Calu3 (cell line): ENCODE results near the gene PHC3. TPM values are rescaled to one million over a fixed set of nuclear protein-coding genes. Genes with fewer than 3 reads are reported as not detected.

Experiments
- BruUV-seq: library from RNA; stranded (reverse); fragments of 400-500 nt; replicated peaks from 2 replicates; lab custom pipeline; 2021; lab: Mats Ljungman, UMichigan
- CTCF ChIA-PET: fragments of 300-600 bp; sonication (Branson Sonifier 250); formaldehyde crosslinking; loops from one replicate; lab custom pipeline; 2022; ENCODE audit warnings: antibody characterized with exemption; lab: Charles Lee
- DNase-seq: peaks from one replicate; pipeline ENCODE4 v3.0.0; 2022
- H3K27ac Mint-ChIP-seq: one replicate; pipeline ENCODE4 v1.8.0; 2022; ENCODE audit warnings: mixed read lengths; ENCODE audit not compliant: unreplicated experiment
- H3K27me3 Mint-ChIP-seq: one replicate; pipeline ENCODE4 v1.8.0; 2022; ENCODE audit warnings: mixed read lengths; ENCODE audit not compliant: unreplicated experiment
- H3K36me3 Mint-ChIP-seq: one replicate; pipeline ENCODE4 v1.8.0; 2022; ENCODE audit warnings: mild to moderate bottlenecking, moderate library complexity, mixed read lengths; ENCODE audit not compliant: insufficient read depth, unreplicated experiment
- H3K4me1 Mint-ChIP-seq: one replicate; pipeline ENCODE4 v1.8.0; 2022; ENCODE audit warnings: mild to moderate bottlenecking, low read depth, mixed read lengths; ENCODE audit not compliant: unreplicated experiment
- H3K4me3 Mint-ChIP-seq: one replicate; pipeline ENCODE4 v1.8.0; 2022; ENCODE audit warnings: mild to moderate bottlenecking, low read depth, moderate library complexity, mixed read lengths; ENCODE audit not compliant: unreplicated experiment
- H3K9me3 Mint-ChIP-seq: one replicate; pipeline ENCODE4 v1.8.0; 2022; ENCODE audit warnings: low read depth, mixed read lengths; ENCODE audit not compliant: unreplicated experiment
- CTCF ChIP-seq: fragments of 200-600 bp; IDR thresholded peaks from one replicate; pipeline ENCODE4 v1.8.0; 2022; ENCODE audit warnings: antibody characterized with exemption; ENCODE audit not compliant: unreplicated experiment
- intact Hi-C: fragments of 100-400 bp; cut with micrococcal nuclease; formaldehyde crosslinking; loops from one replicate; pipeline ENCODE4 v1.10.0; 2022; ENCODE audit not compliant: unreplicated experiment
- total RNA-seq: library from RNA; stranded (reverse); gene quantifications from 2 replicates; pipeline ENCODE4 v1.2.3, GENCODE V29; 2022

Gene PHC3
- total RNA-seq, 1 experiment from 2014 or later, result 113 TPM

- no TSS peak for BruUV-seq
- peaks cover 12% of the 10 kb centered on the region for H3K36me3 Mint-ChIP-seq
- no peaks in the 10 kb centered on the region for H3K27me3 Mint-ChIP-seq
- peak overlapping the region; percentile 60 for H3K4me3 Mint-ChIP-seq
- TF ChIP-seq CTCF, result no peak
- H3K9me3 Mint-ChIP-seq, result no peaks in the 10 kb centered on the region
- CTCF ChIA-PET, result interaction anchor here (0.7 kb wide), 1 partner anchor 254 kb away, joined by 3 read pairs; no protein-coding TSS in a partner anchor
- peaks cover 56% of the 10 kb centered on the region for H3K4me1 Mint-ChIP-seq
- peak overlapping the region; percentile 63 for H3K27ac Mint-ChIP-seq
- DNase-seq, result no peak
- intact Hi-C loops, result loop anchor here (5.0 kb wide), 1 partner anchor 273 kb away; the partner anchor contains the start of gene MYNN
Measured at GRCh38 chr3:170044795-170045244, 136.7 kb downstream of the PHC3 start.

GRCh38 chr3:170044271-170044670 is 137.3 kb downstream of the PHC3 start:
- DNase-seq, result no peak
- no peak for TF ChIP-seq CTCF
- peaks cover 56% of the 10 kb centered on the region for H3K4me1 Mint-ChIP-seq

GRCh38 chr3:170043506-170043905 is 138.0 kb downstream of the PHC3 start:
- no TSS peak for BruUV-seq
- Mint-ChIP-seq H3K27ac (no peak overlapping the region), H3K27me3 (no peaks in the 10 kb centered on the region), H3K9me3 (no peaks in the 10 kb centered on the region), H3K4me1 (peaks cover 54% of the 10 kb centered on the region), H3K4me3 (no peak overlapping the region), H3K36me3 (peaks cover 10% of the 10 kb centered on the region)
- intact Hi-C loops, result no loop called here
- CTCF ChIA-PET, result interaction anchor here (0.7 kb wide), 1 partner anchor 134 kb away, joined by 6 read pairs; no protein-coding TSS in a partner anchor
- TF ChIP-seq CTCF, result no peak
- no peak for DNase-seq

More at GRCh38 chr3:170044271-170044670, 137.3 kb downstream of the PHC3 start:
- H3K4me3 Mint-ChIP-seq, result no peak overlapping the region
- CTCF ChIA-PET, result interaction anchor here (0.7 kb wide), 1 partner anchor 10 kb away, joined by 4 read pairs; no protein-coding TSS in a partner anchor
- intact Hi-C loops, result no loop called here
- H3K36me3 Mint-ChIP-seq, result peaks cover 9% of the 10 kb centered on the region
- no TSS peak for BruUV-seq
- H3K9me3 Mint-ChIP-seq, result no peaks in the 10 kb centered on the region
- no peaks in the 10 kb centered on the region for H3K27me3 Mint-ChIP-seq
- H3K27ac Mint-ChIP-seq, result no peak overlapping the region

- BruUV-seq, result no TSS peak
- DNase-seq, result no peak
- CTCF ChIA-PET, result interaction anchor here (0.5 to 0.8 kb wide), 2 partner anchors 119 to 1432 kb away, joined by 3 to 6 read pairs; no protein-coding TSS in a partner anchor
- intact Hi-C loops, result no loop called here
- TF ChIP-seq CTCF, result no peak
- Mint-ChIP-seq H3K4me1 (peaks cover 32% of the 10 kb centered on the region), H3K9me3 (no peaks in the 10 kb centered on the region), H3K27ac (no peak overlapping the region), H3K27me3 (no peaks in the 10 kb centered on the region), H3K36me3 (peaks cover 22% of the 10 kb centered on the region), H3K4me3 (no peak overlapping the region)
Measured at GRCh38 chr3:170040418-170040817, 141.1 kb downstream of the PHC3 start.
